ENCODE data around the gene MYH14. TPM values are rescaled to one million over a fixed set of nuclear protein-coding genes. Genes with fewer than 3 reads are reported as not detected.

The MYH14 gene
- total and polyA plus RNA-seq, 9 of the 15 experiments (the other 6 are each of a cell fraction or from before 2014, with no cell fraction given), result 0.04 to 0.86 (median 0.19) TPM; not detected in 2

- WGBS (ENCODE audit: insufficient coverage, low coverage, missing lambda C conversion rate), result 21% methylated on average over 4 of the region's 4 CpGs
- CTCF ChIA-PET (ENCODE audit: low intra/inter-chr PET ratio), result interaction anchor here (1.1 to 1.8 kb wide), 4 partner anchors 62 to 179 kb away, joined by 5 to 8 read pairs (median 6); no protein-coding TSS in a partner anchor
- no peak for FAIRE-seq
- H3K9ac ChIP-seq (ENCODE audit: insufficient read depth in 1 of 2, low read depth in 2 of 2, low read length in 2 of 2), result peak overlapping the region in 1 of 2 experiments; percentile 54; a peak in 1 of 4 replicates
- peaks cover 22% of the 10 kb centered on the region for H3K79me2 ChIP-seq (ENCODE audit: control insufficient read depth, insufficient read depth, low read length)
- intact Hi-C loops (cut with micrococcal nuclease) (loop anchor here (5.0 kb wide), 1 partner anchor 60 kb away; no protein-coding TSS in a partner anchor), in situ Hi-C loops (cut with MboI) (no loop called here)
- H3K4me2 ChIP-seq (ENCODE audit: insufficient read depth, low read length), result peak overlapping the region; percentile 55
- POLR2A ChIA-PET, result no interaction called here
- H2AFZ ChIP-seq (ENCODE audit: low read depth, low read length), result no peak overlapping the region
- no peaks in the 10 kb centered on the region for H3K27me3 ChIP-seq (ENCODE audit: control insufficient read depth in 2 of 2, insufficient read depth in 2 of 2, low read length in 2 of 2)
- H3K4me1 ChIP-seq (replicated peaks in 1 of 2; ENCODE audit: control insufficient read depth in 2 of 2, insufficient read depth in 2 of 2, low read length in 2 of 2), result peaks cover 30 to 68% of the 10 kb centered on the region in 2 experiments
- peaks cover 47% of the 10 kb centered on the region for H4K20me1 ChIP-seq (replicated peaks; ENCODE audit: control insufficient read depth, insufficient read depth, low read length)
- TF ChIP-seq ARNT (IDR thresholded peaks at IDR 0.05), result peak in 1 of 2 experiments; percentile 78; a peak in 1 of 4 replicates
- no peak for TF ChIP-seq GABPB2 (CRISPR knock-in tag; conservative IDR thresholded peaks at IDR 0.05)
- TF ChIP-seq C11orf30 (IDR thresholded peaks at IDR 0.05; ENCODE audit: low read depth), result no peak
- TF ChIP-seq CREB5 (CRISPR knock-in tag; IDR thresholded peaks at IDR 0.05), result no peak
- TF ChIP-seq ZNF24 (IDR thresholded peaks at IDR 0.05), result no peak
- TSS peak; percentile 48 for BruUV-seq (replicated peaks)
- H3K9me1 ChIP-seq (ENCODE audit: control insufficient read depth, insufficient read depth, low read length), result peaks cover 3% of the 10 kb centered on the region
- no peak for ATAC-seq
- DNase-seq (ENCODE audit: extremely low read depth in 1 of 4, low spot score in 3 of 4), result no peak
- no peaks in the 10 kb centered on the region for H3K9me3 ChIP-seq (replicated peaks; ENCODE audit: control insufficient read depth, insufficient read depth, low read depth, low read length)
- no peak overlapping the region for H3K27ac ChIP-seq (ENCODE audit: extremely low read depth, low read depth, low read length)
- H3K4me3 ChIP-seq, result peak overlapping the region; percentile 44
- H3K36me3 ChIP-seq (ENCODE audit: control insufficient read depth, insufficient read depth, low read length), result peaks cover 14% of the 10 kb centered on the region; the same call in 1 of the 3 replicates
Observed at GRCh38 chr19:50327013-50327412, 123.6 kb downstream of the MYH14 start.

All from K562 (cell line).